GM13977 (cell line): Measurements from ENCODE around the gene TRIM38.
A peak's percentile ranks its signal among the peaks of the same experiment; 100 is the strongest.
"Not testable (repeated sequence)": the region's sequence is repeated elsewhere in the genome, so short reads cannot be mapped to it uniquely, and the experiment has no call there.

Experiments used
- DNase-seq: peaks from one replicate; pipeline ENCODE4 v3.0.0; 2012; ENCODE audit warnings: low spot score
- CTCF ChIP-seq: IDR thresholded peaks from 2 replicates; pipeline ENCODE4 v1.5.1; 2012; ENCODE audit warnings: mild to moderate bottlenecking, control low read depth; ENCODE audit not compliant: insufficient read depth; ENCODE audit errors: extremely low read depth, missing control alignments
- in situ Hi-C: fragments of 300-500 bp; cut with MboI; formaldehyde crosslinking; loops from one replicate; pipeline ENCODE4 v1.12.0; 2022; ENCODE audit warnings: low sequenced_read_pairs, low pct_unique_long_range_greater_than_20kb, mixed read lengths, inconsistent platforms; ENCODE audit not compliant: unreplicated experiment

The TRIM38 gene

DNA sequence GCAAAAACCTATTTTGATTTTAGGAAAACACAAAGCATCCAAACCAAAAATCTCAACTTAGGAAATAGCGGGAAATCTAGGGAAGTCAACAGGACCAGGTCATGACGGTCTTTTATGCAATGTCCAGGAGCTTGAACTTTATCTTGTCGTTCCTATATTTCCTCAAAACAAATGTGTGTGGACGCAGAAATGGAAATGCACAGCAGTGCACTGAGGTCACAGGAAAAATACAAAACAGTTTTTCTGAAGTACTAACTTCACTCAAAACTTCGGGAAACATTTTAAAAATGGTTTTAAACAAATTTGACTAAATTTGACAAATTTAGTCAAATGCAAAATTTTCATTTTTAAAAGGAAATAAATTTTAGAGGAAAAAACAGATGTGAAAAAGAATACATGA is 26.6 kb upstream of the TRIM38 start:
- no peak for TF ChIP-seq CTCF
- no peak for DNase-seq
- in situ Hi-C loops = no loop called here

- no peak for TF ChIP-seq CTCF
- in situ Hi-C loops = no loop called here
- DNase-seq = no peak
These were observed 23.0 kb upstream of the TRIM38 start for GRCh38 chr6:25939593-25939992.

- DNase-seq = peak; percentile 29
These were observed 19.9 kb upstream of the TRIM38 start for GRCh38 chr6:25942561-25943147.

GRCh38 chr6:25943887-25944286 is 18.7 kb upstream of the TRIM38 start:
- TF ChIP-seq CTCF = no peak
- in situ Hi-C loops = no loop called here
- DNase-seq = no peak

More at GRCh38 chr6:25942561-25943147, 19.9 kb upstream of the TRIM38 start:
- in situ Hi-C loops = no loop called here
- TF ChIP-seq CTCF = peak; percentile 68

DNA sequence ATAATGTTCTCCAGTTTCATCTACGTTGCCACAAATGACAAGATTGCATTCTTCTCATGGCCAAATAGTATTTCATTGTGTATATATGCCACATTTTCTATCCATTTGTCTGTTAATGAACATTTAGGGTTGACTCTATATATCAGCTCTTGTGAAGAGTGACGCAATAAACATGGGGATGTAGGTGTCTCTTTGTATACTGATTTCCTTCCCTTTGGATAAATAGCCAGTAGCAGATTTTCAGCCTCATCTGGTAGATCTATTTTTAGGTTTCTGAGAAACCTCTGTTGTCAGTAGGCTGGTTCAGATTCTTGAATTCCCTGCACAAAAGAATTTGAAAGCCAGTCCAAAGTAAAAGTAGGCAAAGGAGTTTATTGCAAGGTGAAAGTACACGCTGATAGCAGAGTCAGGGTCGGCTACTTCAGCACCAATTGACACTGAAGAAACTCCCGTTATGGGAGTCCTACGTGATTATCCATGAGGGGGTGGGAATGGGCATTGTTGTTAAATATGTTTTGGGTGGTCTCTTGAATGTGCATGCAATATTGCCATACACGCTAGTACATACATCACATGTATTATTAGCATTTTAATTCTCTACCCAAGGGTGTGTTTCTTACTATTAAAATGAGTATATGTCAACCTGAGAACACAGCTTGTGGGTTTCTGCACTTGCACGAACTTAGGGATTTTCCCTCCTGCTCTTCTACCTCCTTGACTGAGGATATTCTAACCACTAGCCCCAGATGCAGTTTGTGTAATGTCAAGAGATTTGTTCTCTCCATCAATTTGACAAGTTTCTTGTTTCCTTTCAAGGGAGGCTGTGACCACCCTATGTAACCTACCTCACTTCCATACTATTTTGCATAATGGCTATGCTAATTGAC is 17.7 kb upstream of the TRIM38 start:
- no peak for TF ChIP-seq CTCF
- DNase-seq = peak; percentile 50
- in situ Hi-C loops = no loop called here

DNA sequence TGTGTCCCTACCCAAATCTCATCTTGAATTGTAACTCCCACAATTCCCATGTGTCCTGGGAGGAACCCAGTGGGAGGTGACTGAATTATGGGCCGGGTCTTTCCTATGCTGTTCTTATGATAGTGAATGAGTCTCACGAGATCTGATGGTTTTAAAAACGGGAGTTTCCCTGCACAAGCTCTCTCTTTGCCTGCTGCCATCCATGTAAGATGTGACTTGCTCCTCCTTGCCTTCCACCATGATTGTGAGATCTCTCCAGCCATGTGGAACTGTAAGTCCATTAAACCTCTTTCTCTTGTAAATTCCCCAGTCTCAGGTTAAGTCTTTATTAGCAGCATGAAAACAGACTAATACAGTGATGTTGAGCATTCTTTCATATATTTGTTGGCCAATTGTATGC is 16.9 kb upstream of the TRIM38 start:
- in situ Hi-C loops, DNase-seq: not testable (repeated sequence)

GRCh38 chr6:25946631-25947030 is 16.0 kb upstream of the TRIM38 start:
- no peak for DNase-seq
- TF ChIP-seq CTCF = no peak
- in situ Hi-C loops = no loop called here

- in situ Hi-C loops, DNase-seq: not testable (repeated sequence)
These were observed 15.1 kb upstream of the TRIM38 start for GRCh38 chr6:25947492-25947891.
